SU-DHL-6 (cell line): ENCODE data around the gene CTSZ.

Experiments used
- CTCF ChIP-seq: fragments of 200-600 bp; sonication (generic); IDR thresholded peaks from one replicate; pipeline ENCODE4 v1.5.1; 2017; ENCODE audit warnings: antibody characterized with exemption, mild to moderate bottlenecking, low read length, moderate library complexity; ENCODE audit not compliant: insufficient read depth, poor library complexity, severe bottlenecking
- EZH2phosphoT487 ChIP-seq: fragments of 200-600 bp; sonication (generic), shearing (Covaris generic); conservative IDR thresholded peaks from 2 replicates; pipeline ENCODE4 v1.6.1; 2018; ENCODE audit warnings: mild to moderate bottlenecking, antibody characterized with exemption, low read length, moderate library complexity, mixed read lengths

DNA sequence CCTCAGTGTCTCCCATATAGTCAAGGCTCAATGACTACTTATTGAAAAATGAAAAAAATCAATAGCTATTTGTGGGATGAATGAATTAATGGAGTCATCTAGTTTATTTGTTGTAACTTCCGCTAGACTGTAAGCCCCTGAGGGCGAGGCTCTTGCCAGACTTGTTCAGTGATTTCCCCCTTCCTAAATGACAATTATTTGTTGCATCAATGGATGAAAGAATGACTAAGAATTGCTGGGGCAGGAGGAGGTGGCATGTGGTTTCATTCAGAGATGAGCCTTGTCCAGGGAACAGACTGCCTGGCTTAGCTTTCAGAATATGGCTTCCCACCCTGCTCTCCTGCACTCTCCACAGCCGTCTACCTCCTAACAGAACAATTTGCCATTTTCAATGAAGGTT lies 36.6 kb upstream of the CTSZ start:
- TF ChIP-seq CTCF (no peak), EZH2phosphoT487 (no peak)
